SKM-1 (cell line): Measurements from ENCODE around the gene ATOH7.
"Not testable (repeated sequence)": the region's sequence is repeated elsewhere in the genome, so short reads cannot be mapped to it uniquely, and the experiment has no call there.

ENCODE experiments used
- DNase-seq: peaks from one replicate; lab custom pipeline; 2025; ENCODE audit not compliant: unreplicated experiment; lab: John Stamatoyannopoulos, UW

Gene ATOH7

GRCh38 chr10:68238371-68238770 lies 6.5 kb upstream of the ATOH7 start:
- DNase-seq, result no peak

DNA sequence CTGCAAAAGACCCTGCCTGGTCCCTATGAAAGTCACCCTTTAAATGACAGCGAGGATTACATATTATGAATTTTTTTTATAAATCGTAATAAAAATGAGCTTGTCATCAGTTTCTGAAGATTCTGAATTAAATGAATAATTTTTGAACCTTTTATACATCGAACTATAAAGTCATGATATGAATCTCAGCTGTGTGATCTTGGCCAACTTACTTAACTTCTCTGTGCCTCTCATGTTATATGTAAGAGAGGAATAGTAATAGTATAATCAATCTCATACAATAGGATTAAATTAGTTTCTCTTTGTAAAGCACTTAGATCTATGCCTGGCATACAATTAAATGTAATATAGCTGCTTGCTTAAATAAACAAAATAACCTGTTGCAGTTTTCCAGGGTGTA lies 5.3 kb upstream of the ATOH7 start:
- no peak for DNase-seq

DNA sequence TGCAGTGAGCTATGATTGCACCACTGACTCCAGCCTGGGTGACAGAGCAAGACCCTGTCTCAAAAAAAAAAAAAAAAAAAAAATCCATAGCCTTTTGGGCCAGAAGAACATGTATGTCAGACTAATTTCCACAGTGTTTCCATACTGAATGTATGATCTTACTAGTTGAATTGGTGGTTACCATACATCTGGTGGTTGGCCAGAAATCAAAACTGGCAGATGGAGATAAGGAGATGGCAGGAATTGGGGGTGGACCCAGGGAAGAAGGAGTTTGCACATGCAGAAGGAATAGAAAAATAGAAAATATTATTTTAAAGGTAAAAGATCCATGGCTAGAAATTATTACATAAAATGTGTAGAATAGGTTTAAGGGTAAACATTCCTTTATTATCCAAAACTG lies 3.7 kb upstream of the ATOH7 start:
- no peak for DNase-seq

- DNase-seq, result no peak
Measured at GRCh38 chr10:68235111-68235510, 3.2 kb upstream of the ATOH7 start.

GRCh38 chr10:68233046-68233445 lies 1.1 kb upstream of the ATOH7 start:
- no peak for DNase-seq

DNA sequence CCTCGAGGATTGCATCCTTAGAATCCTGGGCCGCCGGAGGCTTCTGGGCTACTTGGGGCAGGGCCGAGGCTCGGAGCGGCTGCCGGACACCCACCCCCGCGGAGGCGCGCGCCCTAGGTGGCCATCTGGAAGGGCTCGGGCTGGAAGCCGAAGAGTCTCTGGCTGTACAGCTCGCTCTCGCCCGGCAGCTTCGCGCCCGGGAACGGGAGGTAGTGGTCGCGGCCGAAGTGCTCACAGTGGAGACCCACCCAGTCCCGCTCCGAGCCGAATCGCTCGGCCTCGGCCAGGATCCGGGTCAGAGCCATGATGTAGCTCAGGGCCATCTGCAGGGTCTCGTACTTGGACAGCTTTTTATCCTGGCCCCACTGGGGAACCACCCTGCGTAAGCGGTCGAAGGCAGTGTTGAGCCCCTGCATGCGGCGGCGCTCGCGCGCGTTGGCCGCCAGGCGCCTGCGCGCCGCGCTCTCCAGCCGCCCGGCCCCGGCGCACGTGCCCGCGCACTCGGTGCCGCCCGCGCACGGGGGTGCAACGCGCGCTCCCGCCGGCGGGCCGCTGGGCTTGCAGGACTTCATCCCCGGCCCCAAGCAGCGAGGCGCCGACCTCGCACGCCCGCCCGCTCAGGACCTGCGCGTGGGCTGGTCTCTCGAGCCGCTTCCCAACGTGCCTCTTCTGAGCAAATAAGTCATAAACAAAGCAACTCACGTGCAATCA lies 652 bp downstream of the ATOH7 start:
- DNase-seq, result no peak

DNA sequence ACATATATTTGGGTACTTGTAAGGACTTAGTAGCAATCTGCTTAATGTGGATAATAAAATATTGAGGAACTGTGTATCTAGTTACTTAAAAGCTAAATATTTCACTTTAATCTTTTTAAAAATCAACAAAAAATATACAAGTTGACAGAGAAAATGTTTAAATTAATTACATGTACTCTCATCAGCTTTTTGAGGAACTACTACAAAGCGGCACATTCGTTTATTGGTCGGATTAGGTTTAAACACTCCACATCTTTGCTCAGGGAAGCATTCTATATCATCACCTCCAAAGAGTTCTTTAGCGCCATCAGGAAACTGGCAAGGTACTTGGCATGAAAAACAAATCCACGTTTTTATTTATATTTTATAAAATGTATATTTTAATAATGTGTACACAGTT lies 1.6 kb downstream of the ATOH7 start:
- no peak for DNase-seq

GRCh38 chr10:68224810-68225209 lies 7.1 kb downstream of the ATOH7 start:
- DNase-seq, result no peak

DNA sequence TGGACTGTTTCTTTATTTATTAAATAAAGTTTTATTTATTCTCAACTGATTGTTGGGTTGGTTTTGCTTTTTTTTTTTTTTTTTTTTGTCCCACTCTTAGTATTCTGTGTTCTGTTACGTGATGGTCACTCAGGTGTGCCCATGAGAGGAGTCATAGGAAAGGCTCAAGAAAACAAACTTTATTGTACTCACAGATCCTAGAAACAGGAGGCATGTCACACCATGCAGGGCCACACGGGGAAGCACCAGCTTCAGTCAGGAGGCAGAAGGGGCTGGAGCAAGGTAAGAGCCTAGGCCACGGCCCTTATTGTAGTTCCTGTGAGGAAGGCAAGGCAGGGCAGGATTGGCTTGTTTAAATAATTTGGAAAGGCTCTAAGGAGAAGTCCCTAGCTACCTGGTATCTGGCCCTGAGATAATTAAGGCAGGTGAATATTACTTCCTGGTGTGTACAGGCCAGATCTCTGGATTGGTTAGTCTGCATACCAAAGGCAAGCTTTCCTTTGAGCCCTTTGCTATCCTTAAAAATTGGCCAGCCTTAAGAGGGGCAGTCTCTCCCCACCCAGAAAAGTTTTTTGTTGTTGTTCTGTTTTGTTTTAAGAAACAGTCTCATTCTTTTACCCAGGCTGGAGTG lies 8.3 kb downstream of the ATOH7 start:
- no peak for DNase-seq

DNA sequence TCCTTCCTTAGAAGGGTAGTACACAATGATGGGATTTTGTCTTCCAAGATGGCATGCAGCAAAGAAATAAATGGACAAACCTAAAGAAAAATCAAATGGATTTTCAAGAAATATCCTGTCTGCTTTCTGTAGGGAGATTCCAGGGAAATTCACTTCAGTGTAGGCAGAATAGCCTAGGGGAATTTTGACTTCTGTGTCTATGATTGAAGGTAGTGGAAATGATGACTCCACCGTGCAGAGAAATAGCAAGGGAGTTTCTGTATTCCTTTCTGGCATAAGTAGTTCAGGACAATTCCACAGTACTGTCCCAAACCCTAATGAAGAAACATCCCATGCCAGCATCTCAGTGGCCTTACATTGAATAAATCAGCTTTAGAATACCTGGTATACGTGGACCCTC lies 9.5 kb downstream of the ATOH7 start:
- DNase-seq, result no peak

DNA sequence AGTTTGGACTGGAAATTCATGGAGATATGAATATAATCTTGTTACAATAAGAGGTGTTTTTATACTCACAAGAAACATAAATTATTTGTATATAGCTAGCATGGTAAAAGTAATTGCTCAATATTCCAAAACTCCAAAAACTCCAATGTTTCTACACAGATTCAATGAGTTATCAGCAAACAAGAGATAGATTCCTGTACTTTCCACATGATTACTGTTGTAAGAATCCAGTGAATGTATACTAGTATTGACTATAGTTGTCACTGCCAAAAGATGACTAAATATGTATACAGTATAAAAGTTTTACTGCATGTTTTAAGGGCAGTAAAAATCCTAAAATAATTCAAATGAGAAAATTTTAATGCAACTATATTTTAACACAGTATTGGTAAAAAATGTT lies 10.7 kb downstream of the ATOH7 start:
- no peak for DNase-seq

DNA sequence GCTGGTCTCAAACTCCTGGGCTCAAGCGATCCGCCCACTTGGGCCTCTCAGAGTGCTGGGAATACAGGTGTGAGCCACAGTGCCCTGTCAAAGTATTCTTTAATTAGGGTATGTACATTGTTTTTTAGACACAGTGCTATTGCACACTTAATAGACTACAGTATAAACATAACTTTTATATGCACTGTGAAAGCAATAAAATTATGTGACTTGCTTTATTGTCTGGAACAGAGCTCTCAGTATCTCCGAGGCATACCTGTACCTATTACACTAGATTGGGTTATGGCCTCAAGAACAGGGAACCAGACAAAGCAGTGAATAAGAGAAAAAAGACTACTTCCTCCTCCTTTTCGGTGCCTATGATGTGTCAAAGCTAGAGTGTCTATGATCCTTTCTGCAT lies 13.1 kb downstream of the ATOH7 start:
- DNase-seq, result no peak

GRCh38 chr10:68212721-68213352 lies 19.1 kb downstream of the ATOH7 start:
- no peak for DNase-seq

DNA sequence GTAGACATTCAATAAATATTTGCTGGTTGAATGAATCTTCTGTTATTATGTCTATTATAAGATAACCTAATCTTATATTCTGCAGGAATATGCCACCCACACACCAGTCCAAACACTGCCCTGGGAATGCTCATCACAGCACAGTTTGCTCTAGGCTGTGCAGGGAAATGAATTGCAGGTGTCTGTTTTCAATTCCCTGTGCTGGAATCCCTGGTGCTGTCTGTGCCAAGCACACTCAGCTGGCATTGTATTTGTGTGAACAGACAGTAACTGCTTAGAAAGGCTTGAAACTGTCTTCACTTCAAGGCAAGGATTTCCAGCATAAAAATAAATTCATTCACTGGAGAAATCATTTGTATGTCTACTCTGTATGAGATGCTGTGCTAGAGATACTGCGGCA lies 20.2 kb downstream of the ATOH7 start:
- DNase-seq, result no peak

DNA sequence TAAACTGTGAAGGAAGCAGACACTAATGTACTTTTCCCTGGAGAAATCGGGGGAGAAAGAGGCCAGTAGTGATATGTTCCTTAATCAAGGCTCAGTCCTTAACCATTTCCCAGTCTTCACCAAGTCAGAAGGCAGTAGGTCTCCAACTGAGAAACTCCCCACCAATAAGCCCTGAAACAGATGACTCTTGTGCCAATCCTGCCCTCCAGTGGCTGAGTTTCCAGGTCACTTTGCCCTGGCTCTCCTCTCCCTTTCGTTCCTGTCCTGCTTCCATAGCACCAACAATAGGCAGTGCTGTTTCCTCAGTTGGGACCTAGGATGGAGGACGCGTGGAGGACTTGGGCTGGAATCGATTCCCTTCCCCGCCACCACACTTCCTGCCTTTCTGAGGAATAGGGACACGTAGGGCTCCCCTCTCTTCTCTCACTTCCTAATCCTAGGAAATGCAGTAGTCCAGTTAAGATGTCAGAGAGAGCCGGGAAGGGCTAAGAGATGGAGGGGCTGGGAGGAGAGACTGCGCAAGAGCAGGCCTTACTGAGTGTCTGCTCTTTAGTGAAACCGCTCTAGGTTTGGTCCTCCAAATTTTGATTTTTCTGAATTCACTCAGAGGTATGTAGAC lies 23.4 kb downstream of the ATOH7 start:
- peak; percentile 43 for DNase-seq

DNA sequence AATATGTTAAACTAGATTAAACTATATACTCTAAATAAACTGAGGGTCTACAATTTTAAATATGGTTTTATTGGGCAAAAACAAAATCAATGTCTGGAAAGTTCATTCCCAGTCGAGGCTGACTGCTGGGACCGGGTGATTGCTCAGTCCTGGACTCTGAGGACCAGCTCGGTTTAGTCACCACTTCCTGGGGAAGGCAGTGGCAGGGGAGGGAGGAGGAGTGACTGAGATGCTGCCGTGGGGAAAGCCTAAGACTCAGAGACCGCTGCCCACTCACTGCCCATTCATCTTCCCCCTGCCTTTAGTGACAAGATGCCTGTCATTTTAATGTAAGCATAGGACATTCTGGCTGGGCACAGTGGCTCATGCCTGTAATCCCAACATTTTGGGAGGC lies 29.0 kb downstream of the ATOH7 start:
- DNase-seq, result peak; percentile 61

- DNase-seq, result no peak
Measured at GRCh38 chr10:68196701-68197100, 35.2 kb downstream of the ATOH7 start.

DNA sequence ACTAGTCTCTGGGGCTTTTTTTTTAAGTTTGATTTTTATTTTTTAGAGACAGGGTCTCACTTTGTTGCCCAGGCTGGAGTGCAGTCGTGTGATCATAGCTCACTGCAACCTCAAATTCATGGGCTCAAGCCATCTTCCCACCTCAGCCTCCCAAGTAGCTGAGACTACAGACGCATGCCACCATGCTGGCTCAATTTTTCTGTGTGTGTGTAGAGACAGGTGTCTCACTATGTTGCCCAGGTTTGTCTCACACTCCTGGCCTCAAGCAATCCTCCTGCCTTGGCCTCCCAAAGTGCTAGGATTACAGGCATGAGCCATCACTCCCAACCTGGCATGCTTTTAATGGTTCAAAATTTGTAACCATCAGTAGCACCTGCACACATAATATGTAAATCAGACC lies 36.1 kb downstream of the ATOH7 start:
- DNase-seq, result not testable (repeated sequence)

DNA sequence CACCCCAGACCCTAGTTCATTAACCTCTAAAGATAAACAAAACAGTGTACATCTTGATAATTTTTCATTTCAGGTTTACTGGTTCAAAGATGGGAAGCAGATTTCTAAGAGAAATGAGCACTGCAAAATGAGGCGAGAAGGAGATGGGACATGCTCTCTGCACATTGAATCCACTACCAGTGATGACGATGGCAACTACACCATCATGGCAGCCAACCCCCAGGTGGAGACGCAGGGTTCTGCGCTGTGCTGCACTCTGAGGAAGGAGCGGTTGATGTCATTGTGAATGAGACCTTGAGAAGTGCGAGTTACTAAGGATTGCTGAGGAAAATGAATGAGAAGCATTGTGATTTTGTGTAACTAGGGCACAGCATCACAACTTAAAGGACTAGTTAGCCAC lies 37.6 kb downstream of the ATOH7 start:
- no peak for DNase-seq

DNA sequence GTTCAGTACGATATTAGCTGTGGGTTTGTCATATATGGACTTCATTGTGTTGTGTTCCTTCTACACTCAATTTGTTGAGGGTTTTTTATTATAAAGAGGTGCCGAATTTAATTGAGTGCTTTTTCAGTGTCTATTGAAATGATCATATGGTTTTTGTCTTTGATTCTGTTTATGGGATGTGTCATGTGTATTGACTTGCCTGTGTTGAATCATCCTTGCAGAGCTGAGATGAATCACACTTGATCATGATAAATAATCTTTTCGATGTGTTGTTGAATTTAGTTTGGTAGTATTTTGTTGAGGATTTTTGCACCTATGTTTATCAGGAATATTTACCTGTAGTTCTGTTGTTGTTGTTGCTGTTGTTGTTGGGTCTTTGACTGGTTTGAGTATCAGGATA lies 39.8 kb downstream of the ATOH7 start:
- no peak for DNase-seq

DNA sequence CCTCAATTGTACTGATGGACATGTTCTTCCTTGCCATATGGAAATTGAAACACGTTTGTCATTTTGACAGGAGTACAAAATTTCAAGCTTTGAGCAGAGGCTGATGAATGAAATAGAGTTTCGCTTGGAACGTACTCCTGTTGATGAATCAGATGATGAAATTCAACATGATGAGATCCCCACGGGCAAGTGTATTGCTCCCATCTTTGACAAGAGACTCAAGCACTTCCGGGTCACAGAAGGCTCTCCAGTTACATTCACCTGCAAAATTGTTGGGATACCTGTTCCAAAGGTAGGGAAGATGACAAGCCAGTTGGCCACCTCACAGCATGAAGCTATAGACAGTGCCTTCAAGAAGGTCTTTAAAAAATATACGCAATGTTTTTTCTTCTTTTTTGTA lies 43.1 kb downstream of the ATOH7 start:
- DNase-seq, result no peak

DNA sequence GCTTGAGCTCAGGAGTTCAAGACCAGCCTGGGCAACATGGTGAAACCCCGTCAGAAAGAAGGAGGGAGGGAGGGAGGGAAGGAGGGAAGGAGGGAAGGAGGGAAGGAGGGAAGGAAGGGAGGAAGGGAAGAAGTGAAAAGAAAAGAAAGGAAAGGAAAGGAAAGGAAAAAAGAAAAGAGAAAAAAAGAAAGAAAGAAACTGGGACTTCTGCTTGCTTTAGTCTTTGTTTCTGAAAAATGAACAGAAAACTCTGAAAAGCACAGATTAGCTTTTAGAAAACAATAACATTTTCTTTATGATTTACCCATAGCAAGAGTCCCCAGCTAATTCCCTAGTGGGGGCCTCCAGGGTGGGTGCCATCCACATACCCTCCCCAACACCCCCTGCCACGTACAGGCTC lies 46.8 kb downstream of the ATOH7 start:
- DNase-seq, result no peak
